Amniotic epithelial cell (primary cell): Measurements from ENCODE around the gene SPIN2A.
"Not testable (repeated sequence)": the region's sequence is repeated elsewhere in the genome, so short reads cannot be mapped to it uniquely, and the experiment has no call there.

Experiments
- DNase-seq: peaks from one replicate; pipeline ENCODE4 v3.0.0-alpha.2; 2010; ENCODE audit warnings: low read depth

The SPIN2A gene

DNA sequence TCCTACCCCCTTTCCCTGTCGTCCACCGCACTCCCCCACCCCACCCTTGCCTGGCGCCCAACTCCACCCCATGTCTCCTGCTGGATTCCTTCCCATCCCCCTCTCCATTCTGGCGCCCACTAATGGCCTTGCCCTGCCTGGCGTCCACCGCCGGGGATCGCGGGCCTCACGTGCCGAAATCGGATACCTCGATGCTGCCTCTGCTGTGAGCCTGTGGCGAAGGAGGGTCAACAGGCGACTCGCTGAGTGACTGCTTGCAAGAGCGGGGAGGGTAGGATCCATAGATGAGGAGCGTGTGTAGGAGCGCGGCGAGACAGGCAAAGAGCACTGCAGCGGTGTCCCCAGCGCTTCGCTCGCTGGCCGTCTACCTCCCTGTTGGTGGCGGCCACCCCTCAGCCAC, at the start of gene SPIN2A:
Gene SPIN2A (minus strand): TSS at position 325 of the 400 bp plus-strand sequence. CDS start 800 bp downstream, outside the sequence.
- not testable (repeated sequence) for DNase-seq

DNA sequence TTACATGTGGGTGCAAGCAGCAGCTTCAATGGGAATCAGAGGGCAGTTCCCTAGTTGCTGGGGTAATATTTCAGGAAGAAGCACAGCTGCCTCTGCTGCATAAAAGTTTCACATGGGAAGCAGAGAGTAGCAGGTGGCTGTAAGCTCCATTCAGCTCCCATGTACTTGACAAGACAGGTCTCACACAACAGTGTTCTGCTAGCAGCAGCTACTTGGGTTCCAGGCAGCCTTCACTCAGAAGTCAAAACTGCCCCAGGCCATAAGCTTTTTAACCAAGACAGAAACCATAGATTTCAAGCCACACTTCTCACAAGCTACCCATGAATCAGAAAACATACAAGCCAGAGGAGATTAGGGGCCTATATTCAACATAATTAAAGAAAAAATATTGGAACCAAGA, 41.4 kb upstream of the SPIN2A start:
- no peak for DNase-seq

GRCh38 chrX:57177070-57177469, 39.9 kb upstream of the SPIN2A start:
- no peak for DNase-seq

DNA sequence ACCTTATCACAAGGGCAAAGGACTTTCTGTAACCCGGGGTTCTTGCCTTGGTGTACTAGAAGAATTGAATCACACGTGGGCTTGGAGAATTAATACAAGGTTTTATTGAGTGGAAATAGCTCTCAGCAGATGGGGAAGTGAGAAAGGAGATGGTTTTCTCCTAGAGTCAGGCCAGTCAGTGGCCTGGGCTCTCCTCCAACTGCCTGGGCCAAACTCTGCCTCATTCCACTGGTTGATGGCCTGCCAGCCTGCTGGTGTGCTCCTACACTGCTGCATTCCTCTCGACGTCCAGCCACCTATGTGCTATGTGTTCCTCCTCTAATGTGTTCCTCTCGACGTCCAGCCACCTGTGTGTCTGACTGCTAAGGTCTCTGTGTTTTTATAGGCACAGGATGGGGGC, 35.3 kb upstream of the SPIN2A start:
- no peak for DNase-seq

GRCh38 chrX:57156397-57157049, 19.3 kb upstream of the SPIN2A start:
- peak; percentile 2 for DNase-seq

- DNase-seq = no peak
These were observed 18.0 kb upstream of the SPIN2A start for GRCh38 chrX:57155171-57155570.

GRCh38 chrX:57152222-57152621, 15.0 kb upstream of the SPIN2A start:
- not testable (repeated sequence) for DNase-seq

DNA sequence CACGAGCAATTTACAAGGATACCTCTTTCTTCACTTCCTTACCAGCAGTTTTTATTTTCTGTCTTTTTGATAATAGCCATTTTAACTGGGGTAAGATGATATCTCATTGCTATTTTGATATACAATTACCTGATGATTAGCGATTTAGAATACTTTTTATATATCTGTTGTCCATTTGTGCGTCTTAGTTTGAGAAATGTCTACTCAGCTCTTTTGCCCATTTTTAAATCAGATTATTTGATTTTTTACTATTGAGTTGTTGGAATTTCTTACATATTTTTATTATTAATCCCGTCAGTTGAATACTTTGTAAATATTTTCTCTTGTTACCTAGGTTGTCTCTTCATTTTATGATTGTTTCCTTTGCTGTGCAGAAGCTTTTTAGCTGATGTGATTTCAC, 1.5 kb upstream of the SPIN2A start:
- no peak for DNase-seq

DNA sequence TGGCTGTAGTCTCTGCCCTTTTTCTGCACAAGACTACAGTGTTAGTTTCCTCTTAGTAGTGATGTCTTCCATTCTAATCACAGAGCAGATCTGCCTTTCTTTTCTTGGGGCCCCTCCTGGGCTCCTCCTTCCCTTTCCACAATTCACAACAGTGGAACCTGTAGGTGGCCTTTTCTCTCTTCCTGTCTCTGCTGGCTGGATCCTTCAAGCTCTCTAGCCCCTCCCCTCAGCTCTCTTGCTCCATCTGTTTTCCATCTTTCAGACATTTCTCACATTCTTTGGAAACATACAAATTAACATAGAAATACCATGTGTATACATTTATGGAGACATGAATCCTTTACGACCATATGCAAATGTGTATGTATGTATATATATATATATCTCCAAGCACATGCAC, 304 bp upstream of the SPIN2A start:
- peak; percentile 16 for DNase-seq

DNA sequence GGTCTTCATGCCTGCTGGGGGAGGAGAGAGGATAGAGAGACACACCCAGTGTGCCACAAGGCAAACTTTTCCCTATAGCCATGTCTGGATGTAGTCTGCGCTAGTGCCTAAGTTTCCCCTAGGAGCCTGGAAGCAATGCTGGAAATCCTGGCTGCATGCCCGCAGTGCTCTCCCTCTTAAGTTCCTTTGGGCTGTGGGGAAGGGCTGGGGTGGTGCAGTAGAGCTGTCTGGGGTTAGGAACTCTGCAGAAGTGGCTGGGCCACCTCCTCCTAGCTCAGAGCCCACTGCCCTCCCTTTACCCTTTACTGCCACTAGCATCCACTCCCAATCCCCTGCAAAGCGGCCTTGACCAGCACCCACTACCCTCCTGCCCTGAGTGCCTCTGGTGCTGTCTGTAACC, 608 bp downstream of the SPIN2A start:
- DNase-seq = not testable (repeated sequence)

GRCh38 chrX:57135287-57135686, 1.9 kb downstream of the SPIN2A start:
- DNase-seq = no peak

DNA sequence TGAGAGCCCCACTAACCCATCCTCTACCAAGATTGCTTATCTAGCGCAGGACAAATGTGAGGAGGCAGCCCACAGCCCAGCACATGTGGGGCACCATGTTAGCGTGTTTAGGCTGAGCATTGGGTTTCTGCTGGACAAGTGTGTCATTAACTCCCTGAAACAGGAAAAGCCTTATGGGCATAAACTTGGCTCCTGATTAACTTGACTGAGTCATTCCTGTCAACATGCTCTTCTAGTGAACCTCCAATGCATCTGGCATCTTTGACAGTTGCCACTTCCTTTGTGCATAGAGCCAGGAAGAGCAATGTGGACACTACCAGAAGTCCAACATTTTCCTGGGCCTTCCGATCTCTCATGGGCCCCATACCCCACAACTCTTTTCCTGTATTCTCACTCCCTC, 2.5 kb downstream of the SPIN2A start:
- no peak for DNase-seq

DNA sequence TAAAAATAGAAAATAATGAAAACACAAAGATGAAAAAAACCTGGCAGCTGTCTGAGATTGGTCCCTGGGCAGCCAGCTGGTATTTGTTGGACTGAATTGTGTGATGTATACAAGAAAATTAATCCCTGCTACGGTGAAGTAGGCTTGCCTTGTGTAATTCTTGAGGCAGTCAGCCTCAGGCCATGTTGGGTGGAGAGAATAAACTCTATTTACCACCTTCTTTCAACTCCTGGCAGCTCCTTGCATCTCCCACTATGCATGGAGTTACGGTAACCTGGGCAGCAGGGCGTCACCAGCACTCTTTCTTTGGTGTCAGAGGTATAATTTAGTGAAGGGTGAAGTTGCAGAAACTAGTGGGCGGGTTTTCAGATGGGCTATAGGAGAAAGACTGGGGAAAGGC, 3.5 kb downstream of the SPIN2A start:
- no peak for DNase-seq

DNA sequence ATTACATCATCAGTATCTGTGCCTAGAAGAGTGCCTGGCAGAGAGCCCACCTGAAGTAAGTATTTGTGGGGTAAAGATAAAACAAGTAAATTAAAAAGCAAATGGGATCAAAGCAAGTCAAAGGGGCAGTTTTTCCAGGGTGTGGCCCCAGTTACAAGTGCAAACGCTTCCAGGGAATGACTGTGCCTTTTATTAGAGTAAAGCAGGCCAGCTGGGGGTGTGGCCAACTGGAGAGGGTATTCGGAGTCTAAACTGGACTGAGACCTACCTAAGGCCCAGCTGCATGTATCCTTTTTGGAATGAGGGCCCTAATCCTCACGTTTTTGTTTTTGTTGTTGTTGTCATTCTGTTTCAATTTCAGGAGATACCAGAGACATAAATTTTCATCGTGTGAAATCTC, 3.9 kb downstream of the SPIN2A start:
- DNase-seq = not testable (repeated sequence)

GRCh38 chrX:57132046-57132445, 5.2 kb downstream of the SPIN2A start:
- DNase-seq = no peak

GRCh38 chrX:57121816-57122215, 15.4 kb downstream of the SPIN2A start:
- DNase-seq = no peak

DNA sequence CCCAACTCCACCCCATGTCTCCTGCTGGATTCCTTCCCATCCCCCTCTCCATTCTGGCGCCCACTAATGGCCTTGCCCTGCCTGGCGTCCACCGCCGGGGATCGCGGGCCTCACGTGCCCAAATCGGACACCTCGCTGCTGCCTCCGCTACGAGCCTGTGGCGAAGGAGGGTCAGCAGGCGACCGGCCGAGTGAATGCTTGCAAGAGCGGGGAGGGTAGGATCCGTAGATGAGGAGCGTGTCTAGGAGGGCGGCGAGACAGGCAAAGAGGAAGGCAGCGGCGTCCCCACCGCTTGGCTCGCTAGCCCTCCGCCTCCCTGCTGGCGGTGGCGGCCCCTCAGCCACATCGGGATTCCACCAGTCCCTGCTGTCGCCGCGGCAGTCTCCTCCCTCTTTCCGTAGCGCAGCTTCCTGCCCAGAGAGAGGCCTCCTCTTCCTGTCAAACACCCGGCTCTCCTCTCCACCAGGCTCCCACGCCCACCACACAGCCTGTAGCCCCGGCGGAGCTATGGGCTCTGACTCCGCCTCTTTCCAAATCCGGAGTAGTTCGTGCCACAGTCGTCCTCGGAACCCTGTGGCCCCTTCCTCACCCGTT, 15.9 kb downstream of the SPIN2A start, which contains the start of gene SPIN2B:
Gene SPIN2B (minus strand): TSS at position 387 of the 594 bp plus-strand sequence.
- DNase-seq = peak; percentile 64

DNA sequence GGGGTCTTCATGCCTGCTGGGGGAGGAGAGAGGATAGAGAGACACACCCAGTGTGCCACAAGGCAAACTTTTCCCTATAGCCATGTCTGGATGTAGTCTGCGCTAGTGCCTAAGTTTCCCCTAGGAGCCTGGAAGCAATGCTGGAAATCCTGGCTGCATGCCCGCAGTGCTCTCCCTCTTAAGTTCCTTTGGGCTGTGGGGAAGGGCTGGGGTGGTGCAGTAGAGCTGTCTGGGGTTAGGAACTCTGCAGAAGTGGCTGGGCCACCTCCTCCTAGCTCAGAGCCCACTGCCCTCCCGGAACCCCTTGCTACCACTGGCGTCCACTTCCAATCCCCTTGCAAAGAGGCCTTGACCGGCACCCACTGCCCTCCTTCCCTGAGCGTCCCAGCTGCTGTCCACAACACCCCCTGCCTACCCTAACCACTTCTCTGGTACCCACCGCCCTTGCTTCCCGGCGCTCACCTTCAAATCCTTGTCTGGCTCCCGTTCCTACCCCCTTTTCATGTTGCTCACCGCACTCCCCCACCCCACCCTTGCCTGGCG, 16.5 kb downstream of the SPIN2A start:
- not testable (repeated sequence) for DNase-seq

DNA sequence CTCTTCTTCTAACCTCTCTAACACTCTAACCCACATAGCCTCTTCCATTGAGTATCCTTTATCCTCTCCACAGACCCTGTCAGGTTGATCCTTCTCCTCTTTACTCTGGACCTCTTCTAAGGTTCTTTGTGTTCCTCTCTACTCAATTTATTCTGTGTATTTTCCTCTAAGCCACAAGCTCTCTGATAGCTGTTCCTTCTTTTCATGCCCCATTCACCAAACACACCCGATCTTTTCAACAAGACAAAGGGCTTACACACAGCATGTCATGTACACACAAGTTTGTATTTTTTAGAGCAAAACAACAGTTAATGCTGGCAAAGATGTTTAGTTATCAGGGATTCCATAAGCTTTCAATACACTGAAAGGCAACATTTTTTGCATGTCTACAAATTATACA, 17.8 kb downstream of the SPIN2A start:
- no peak for DNase-seq

- DNase-seq = not testable (repeated sequence)
These were observed 19.6 kb downstream of the SPIN2A start for GRCh38 chrX:57117566-57117965.

DNA sequence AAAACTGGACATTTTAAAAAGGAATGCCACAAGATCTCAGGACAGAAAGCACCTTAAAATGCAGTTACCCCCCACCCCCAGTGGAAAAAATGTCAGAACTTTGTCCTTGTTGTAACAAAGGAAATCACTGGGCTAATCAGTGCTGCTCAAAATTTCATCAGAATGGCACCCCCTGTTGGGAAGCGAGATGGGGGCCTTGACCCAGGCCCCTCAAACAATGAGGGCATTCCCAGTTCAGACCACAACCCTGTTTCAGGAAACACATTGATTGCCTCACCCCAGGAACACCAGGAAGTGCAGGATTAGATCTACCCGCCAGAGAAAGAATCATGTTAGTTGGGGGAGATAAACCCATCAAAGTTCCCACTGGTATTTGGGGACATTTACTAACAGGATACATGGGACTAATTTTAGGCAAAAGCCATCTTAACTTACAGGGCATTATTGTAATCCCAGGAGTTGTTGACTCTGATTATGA, 32.2 kb downstream of the SPIN2A start:
- DNase-seq = no peak

DNA sequence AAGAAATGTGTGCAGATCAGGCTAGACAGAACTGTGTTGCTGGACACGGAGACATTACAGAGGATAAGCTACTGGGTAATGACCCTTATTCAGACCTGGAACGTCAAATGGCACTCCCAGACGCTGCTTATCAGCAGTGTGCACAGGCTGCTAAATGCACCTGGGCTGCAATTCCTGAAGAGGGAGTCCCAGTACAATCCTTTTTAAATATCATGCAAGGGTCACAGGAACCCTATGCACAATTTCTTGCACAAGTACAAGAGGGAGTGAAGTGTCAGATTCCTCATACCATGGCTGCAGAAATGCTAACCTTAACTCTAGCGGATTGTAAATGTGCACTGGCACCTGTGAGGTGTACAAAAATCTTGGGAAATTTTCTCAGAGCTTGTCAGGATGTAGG, 32.8 kb downstream of the SPIN2A start:
- DNase-seq = no peak

DNA sequence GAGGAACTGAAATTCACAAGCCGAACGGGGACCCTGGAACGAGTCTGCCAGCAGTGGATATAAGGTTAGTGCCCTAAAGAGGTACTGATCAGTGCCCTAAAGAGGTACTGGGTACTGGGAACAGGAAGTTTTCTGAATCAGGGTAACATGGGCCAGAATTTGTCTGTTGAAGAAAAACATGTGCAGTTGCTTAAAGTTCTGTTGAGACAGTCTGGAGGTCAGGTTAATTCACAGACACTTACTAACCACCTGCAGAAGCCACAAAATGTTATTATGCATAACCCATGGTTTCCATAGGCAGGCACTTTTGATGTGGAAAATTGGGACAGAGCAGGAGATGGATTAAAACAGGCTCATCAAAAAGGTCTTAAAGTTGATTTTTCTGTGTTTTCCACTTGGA, 33.7 kb downstream of the SPIN2A start:
- no peak for DNase-seq
